ENCODE results near the gene CDH4.

Gene CDH4

GRCh38 chr20:61281286-61281795 lies 29.3 kb downstream of the CDH4 start:
- no peak for DNase-seq (ENCODE audit: low spot score)

GRCh38 chr20:61284752-61285151 lies 32.7 kb downstream of the CDH4 start:
- DNase-seq (ENCODE audit: low spot score) = no peak

- DNase-seq (ENCODE audit: low spot score) = no peak
These were observed 33.1 kb downstream of the CDH4 start for GRCh38 chr20:61285152-61285645.

- no peak for DNase-seq (ENCODE audit: low spot score)
These were observed 33.6 kb downstream of the CDH4 start for GRCh38 chr20:61285691-61286090.

- no peak for DNase-seq (ENCODE audit: low spot score)
These were observed 35.7 kb downstream of the CDH4 start for GRCh38 chr20:61287583-61288275.

GRCh38 chr20:61288331-61288784 lies 36.3 kb downstream of the CDH4 start:
- DNase-seq (ENCODE audit: low spot score) = no peak

GRCh38 chr20:61289166-61289565 lies 37.1 kb downstream of the CDH4 start:
- DNase-seq (ENCODE audit: low spot score) = no peak

GRCh38 chr20:61290721-61291120 lies 38.7 kb downstream of the CDH4 start:
- no peak for DNase-seq (ENCODE audit: low spot score)

GRCh38 chr20:61291166-61291829 lies 39.2 kb downstream of the CDH4 start:
- DNase-seq (ENCODE audit: low spot score) = no peak

GRCh38 chr20:61292391-61292790 lies 40.3 kb downstream of the CDH4 start:
- no peak for DNase-seq (ENCODE audit: low spot score)

- DNase-seq (ENCODE audit: low spot score) = no peak
These were observed 41.0 kb downstream of the CDH4 start for GRCh38 chr20:61292821-61293612.

- no peak for DNase-seq (ENCODE audit: low spot score)
These were observed 41.9 kb downstream of the CDH4 start for GRCh38 chr20:61293951-61294350.

GRCh38 chr20:61295249-61295648 lies 43.2 kb downstream of the CDH4 start:
- no peak for DNase-seq (ENCODE audit: low spot score)

- no peak for DNase-seq (ENCODE audit: low spot score)
These were observed 43.9 kb downstream of the CDH4 start for GRCh38 chr20:61295682-61296628.

- no peak for DNase-seq (ENCODE audit: low spot score)
These were observed 44.6 kb downstream of the CDH4 start for GRCh38 chr20:61296629-61297019.

GRCh38 chr20:61297491-61297890 lies 45.4 kb downstream of the CDH4 start:
- no peak for DNase-seq (ENCODE audit: low spot score)

GRCh38 chr20:61297986-61298385 lies 45.9 kb downstream of the CDH4 start:
- no peak for DNase-seq (ENCODE audit: low spot score)

- DNase-seq (ENCODE audit: low spot score) = no peak
These were observed 46.6 kb downstream of the CDH4 start for GRCh38 chr20:61298661-61299060.

GRCh38 chr20:61299104-61299503 lies 47.0 kb downstream of the CDH4 start:
- no peak for DNase-seq (ENCODE audit: low spot score)

- no peak for DNase-seq (ENCODE audit: low spot score)
These were observed 47.6 kb downstream of the CDH4 start for GRCh38 chr20:61299618-61300017.

GRCh38 chr20:61300293-61300692 lies 48.2 kb downstream of the CDH4 start:
- DNase-seq (ENCODE audit: low spot score) = no peak

Data from CD4-positive, alpha-beta T cell treated with Interleukin-15 for 4 hours (primary cell).